ENCODE data around the gene ADAM19.

Gene ADAM19

DNA sequence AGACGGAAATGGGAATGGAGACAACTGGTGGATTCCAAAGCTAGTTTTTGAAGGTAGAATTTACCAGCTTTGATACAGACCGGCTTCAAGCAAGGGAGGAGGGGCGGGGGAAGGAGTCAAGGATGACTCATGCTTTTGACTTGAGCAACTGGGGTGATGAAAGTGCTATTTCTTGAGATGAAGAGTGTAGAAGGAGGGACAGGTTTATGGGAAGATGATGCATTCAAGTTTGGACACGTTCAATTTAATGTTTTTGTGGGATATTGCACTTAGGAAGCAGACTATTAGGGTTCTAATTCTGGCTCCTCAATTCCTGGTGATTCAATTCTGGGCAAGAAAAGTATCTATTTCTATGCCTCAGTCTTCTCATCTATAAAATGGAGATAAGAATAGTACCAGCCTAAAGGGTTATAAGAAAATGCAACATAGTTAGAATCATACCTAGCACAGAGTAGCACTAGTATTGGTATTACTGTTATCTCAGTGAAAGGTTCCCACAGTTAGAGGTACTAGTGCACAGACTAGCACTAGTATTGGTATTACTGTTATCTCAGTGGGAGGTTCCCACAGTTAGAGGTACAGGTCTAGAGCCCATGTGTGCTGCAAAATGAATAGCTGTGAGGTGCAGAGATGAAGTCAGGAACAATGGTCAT lies 110.9 kb downstream of the ADAM19 start:
- peak; percentile 37 to 62 for DNase-seq (ENCODE audit: low read depth in 2 of 2)

DNA sequence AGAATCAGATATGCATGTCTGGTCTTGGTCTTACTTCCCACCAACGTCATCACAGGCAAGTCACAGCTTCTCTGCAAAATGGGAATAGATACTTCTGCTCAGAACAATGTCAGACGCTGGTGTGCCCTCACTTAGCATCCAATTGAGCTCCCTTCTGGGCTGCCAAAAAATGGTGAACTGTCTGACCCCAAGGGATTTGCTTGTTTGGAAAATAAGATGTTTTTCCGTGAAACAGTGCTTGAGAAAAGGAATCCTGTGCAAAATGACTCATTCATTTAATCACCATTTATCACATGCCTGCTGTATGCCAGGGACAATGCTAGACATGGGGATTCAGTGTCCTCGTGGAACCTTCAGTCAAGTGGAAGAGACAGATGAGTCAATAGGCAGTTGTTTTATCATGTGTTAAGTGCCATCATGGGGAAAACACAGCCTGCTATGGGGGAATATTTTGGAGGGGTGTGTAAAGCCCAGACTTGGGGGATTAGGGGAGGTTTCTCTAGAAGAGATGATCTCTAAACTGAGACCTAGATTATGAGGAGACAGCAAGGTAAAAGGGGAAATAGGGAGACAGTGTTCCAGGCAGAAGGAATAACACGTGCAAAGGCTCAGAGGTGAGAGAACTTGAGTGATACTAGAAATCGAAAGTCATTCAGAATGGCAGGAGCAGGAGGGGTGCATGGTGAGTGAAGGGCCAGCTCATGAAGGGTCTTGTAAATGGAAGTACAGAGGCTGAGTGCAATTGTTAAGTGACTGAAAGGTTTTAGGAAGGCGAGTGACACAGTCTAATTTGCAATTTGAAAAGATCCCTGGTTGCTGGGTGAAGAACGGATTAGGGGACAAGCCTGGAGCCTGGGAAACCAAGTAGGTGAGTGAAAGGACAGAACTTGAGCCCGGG lies 111.7 kb downstream of the ADAM19 start:
- DNase-seq (ENCODE audit: low read depth in 2 of 2) = no peak

DNA sequence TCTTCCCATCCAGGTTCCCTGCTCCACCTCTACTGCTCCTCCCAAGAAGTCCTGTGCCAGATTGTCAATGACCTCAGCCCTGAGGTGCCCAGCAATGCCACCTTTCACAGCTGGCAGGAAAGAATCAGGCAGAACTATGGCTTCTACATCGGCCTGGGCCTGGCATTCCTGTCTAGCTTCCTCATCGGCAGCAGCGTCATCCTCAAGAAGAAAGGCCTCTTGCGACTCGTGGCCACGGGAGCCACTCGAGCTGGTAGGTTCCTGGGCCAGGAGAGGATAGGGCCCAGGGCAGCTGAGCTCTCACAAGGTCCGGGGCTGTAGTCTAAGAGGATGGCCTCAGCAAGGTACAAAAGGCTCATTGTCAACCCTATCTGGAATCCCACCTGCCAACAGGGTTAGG lies 112.5 kb downstream of the ADAM19 start:
- no peak for DNase-seq (ENCODE audit: low read depth in 2 of 2)

DNA sequence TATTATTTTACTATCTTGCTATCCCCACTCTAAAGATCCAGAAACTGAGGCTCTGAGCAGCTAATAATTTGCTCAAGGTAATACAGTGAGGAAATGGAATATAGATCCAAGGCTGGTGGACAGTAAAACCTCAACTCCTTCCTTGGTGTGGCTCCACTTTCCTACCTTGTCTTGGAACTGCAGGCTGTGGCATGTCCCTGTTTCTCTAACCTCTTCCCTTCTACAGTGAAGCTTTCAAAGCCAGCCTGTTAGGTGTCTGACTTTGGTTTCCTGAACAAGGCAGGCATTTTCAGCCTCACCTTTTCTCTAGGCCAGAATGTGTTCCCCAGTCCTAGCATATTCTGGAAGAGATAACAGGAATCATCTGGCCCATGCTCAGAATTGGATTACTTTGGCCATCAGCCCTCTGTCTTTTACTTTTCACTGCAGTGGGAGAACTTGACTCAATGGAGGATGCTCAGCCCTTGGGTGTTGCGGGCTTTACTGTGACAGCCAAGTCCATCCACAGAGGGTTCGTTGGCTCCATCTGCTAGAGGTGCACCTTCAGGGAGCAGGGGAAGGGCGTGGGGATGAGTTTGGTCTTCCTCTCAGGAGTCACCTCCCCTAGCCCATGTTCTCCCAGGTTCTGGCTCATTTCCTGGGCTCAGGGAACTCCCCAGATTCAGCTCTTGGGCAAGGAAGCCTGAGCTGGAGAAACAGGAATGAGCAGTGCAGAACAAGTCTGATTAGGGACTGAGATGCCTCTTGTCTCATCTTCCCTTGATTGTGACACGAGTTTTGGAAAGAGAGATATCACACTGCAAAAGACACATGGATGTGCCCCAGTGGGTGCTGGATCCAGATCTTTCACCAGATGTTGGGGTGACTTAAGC lies 114.4 kb downstream of the ADAM19 start:
- DNase-seq (ENCODE audit: low read depth in 2 of 2) = no peak

DNA sequence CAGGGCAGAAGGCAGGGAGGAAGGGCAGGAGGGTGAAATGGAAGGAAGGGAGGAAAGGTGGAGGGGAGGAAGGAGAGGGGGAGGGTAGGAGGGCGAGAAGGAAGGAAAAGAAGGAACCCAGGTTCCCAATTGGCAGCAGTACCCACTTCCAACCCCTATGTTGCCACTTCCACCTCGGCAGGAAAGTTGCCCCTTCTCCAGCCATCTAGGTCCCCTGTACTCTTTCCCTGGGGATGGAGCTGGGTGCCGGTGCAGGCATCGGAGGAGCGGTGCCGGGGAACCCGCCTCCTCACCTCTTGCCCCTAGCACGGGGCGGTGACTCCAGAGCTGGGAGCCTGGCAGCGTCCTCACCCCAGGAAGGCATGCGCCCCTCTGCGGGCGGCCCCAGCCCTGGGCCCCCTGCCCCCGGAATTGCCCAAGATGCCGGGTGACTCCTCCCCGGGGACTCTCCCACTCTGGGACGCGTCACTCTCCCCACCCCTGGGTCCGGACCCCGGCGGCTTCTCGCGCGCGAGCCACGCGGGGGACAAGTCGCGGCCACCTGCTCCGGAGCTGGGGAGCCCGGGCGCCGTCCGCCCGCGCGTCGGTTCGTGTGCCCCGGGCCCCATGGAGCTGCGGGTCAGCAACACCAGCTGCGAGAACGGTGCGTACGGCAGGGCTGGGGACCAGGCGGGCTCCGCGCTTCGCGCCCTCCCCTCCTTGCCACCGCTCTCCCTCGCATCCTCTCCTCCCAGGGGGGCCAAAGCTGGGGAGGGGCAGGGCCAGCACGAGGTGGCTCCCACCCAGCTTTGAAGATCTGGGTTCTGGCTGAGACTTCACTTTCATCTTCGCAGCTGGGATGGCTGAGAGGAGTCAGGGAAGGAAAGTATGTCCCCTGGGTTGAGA lies 115.6 kb downstream of the ADAM19 start, which contains the start of gene NIPAL4:
TSS of gene NIPAL4 (plus strand) at position 499 of the 885 bp plus-strand sequence. CDS start at position 607, 108 bp downstream.
- DNase-seq (ENCODE audit: low read depth in 2 of 2) = peak; percentile 8 to 33

DNA sequence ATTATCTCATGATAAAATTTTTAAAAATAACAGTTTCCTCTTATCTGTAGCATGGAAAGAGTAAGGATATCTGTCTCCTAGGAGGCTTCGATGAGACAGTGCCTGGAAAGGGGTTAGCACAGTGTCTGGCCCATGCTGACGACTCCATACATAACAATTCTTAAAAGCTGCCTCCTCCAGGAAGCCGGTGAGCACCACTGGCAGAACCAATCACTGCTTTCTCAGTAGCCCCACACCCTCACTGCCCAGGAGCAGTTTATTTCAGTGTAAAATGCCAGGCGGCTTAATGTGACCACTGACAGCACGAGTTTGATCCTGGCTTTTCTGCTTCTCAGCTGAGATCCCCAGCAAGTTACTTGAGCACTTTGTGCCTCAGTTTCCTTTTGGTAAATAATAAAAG lies 116.7 kb downstream of the ADAM19 start:
- DNase-seq (ENCODE audit: low read depth in 2 of 2) = no peak

DNA sequence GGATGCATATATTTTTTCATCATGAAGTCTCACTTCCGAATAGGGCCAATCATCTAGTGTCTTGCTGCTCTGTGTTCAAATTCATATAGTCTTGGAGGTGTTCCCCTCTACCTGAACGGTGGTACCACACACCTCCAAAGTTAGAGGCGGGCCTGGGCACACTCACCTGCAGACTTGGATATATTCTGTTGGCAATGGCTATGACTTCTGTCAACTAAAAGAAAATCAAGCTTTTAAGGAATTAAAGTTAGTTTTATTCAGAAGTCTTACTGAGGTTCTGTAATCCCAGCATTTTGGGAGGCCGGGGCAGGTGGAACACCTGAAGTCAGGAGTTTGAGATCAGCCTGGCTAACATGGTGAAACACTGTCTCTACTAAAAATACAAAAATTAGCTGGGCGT lies 118.2 kb downstream of the ADAM19 start:
- DNase-seq (ENCODE audit: low read depth in 2 of 2) = no peak

DNA sequence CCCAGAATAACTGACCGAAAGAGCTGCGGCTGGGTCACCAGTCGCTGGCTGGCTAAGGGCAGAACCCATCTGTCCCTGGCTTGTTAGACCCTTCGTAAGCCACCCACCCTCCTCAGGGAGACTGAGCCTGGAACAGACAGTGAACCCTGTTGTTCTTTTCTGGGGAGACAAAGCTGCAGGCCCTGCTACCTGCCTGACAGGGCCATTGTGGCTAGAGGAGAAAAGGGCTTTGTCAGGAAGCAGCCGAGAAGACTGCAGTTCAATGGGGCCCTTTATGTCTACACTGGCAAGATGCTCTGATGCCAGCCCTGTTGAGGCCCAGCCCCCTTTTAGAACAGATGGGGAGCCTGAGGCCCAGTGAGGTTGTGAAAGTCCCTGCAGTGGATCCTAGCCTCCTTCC lies 119.3 kb downstream of the ADAM19 start:
- DNase-seq (ENCODE audit: low read depth in 2 of 2) = no peak

DNA sequence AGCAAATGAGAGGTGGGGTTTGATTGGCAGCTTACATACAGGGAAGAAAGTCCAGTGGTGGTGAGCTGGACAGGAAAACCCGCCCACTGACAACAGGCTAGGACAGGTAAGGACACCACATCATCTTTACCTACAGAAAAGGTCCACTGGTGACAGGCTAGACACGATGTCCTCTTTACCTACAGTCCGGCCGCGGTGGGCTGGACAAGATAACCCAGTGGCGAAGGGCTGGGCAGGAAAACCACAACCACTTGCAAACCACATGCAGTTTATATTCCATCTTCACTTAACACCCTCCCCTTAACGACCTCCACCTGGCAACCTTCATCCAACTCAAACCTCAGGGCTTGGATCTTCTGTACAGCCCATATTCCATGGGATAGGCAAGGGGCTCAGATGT lies 120.5 kb downstream of the ADAM19 start:
- DNase-seq (ENCODE audit: low read depth in 2 of 2) = no peak

DNA sequence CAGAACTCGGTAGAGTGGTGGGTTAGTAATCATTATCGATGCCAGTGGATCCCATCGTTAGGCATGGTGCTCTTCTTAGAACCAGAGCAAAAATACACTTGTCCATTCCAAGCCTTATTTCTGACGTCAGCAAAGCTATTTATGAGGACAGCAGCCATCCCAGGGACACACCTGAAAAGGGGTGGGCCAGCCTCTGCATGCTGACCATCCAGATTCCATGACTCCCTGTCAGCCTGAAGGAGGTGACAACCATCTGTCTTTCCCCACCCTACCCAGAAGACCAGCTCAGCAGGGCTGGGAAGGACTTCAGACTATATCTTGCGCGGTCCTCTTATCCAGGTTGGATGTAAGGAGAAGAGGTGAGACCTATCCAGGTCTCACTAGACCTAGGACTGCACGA lies 121.3 kb downstream of the ADAM19 start:
- no peak for DNase-seq (ENCODE audit: low read depth in 2 of 2)

DNA sequence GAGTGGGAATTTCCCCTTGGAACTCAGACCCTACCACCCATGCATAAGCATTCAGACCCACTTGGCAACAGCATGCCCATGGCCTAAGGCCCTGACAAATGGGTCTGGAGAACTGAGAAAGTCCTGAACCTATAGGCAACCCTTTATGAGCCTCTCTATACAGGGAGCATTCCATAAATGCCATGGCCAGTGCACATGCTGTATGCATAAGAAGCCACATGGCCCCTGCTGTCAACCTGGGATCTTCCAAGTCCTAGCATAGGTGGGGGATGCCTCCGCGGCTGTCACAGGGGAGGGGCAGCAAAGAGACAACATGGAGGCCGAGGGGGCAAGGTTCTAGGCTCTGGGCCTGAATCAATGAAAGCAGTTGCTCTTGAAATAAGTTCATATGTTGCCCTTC lies 123.8 kb downstream of the ADAM19 start:
- DNase-seq (ENCODE audit: low read depth in 2 of 2) = no peak

DNA sequence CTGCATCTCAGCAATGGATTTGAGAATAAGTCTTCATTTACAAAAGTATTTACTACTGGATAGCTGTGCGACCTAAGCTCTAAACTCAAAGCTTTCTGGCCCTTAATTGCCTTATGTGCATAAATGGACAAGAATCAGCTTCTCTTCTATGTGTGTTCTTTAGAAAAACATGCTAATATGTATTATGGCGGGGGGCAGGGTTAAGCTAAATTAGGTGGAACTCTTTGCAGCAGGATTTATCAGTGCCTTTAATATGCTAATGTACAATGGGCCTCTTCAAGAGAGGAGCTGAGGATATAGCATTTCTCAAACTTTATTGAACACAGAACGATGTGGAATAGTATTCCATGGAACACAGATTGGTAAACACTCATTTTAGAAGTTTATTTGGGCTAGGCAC lies 125.6 kb downstream of the ADAM19 start:
- DNase-seq (ENCODE audit: low read depth in 2 of 2) = no peak

DNA sequence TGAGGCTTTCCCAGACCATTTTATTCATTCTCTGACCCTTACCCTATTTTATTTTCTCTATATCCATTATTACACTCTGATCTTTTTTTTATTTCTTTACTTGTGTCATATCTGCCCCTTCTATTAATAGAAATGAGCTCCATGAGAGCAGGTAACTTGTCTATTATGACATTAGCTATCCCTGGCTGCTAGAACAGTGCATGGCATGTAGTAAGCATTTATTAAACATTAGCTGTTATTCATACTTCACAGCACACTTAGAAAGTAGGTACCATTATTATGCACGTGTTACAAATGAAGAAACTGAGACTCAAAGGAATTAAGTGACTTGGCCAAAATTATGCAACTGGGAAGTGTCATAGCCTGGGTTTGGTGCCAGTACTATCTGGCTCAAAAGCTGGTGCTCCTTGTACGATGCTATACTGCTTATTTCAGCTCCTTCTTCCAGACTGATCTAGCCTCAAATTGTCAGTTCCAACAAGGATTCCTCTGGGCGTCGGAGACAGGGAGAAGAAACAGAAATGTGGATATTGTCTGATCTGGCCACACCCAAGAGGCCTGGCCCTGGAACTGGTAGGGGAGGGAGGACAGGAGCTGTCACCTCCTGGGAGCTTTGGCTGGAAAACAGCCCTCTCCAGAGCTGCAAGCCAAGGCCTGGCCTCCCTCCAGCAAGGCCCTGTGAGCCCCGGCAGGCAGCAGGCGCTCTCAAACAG lies 126.4 kb downstream of the ADAM19 start:
- no peak for DNase-seq (ENCODE audit: low read depth in 2 of 2)

DNA sequence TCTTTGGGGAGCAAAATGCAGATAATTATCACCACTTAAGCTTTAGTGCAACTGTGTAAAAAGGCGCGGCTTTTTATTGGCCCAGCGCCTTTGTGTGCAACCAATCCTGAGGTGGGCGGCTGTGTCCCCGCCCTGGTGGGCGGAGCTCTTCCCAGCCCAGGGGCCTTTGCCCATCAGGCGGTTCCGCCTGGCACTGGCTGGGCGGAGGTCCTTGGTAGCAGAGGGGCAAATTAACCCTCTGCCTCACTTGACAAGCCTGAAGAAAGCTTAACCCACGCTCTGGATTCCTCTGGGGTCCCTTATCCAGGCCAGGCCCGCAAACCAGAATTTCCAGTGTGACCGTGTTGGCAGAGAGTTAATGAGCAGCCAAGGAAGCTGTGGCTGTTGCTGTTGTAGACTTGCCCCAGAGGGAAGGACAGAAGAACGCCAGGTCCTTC lies 128.4 kb downstream of the ADAM19 start:
- no peak for DNase-seq (ENCODE audit: low read depth in 2 of 2)

DNA sequence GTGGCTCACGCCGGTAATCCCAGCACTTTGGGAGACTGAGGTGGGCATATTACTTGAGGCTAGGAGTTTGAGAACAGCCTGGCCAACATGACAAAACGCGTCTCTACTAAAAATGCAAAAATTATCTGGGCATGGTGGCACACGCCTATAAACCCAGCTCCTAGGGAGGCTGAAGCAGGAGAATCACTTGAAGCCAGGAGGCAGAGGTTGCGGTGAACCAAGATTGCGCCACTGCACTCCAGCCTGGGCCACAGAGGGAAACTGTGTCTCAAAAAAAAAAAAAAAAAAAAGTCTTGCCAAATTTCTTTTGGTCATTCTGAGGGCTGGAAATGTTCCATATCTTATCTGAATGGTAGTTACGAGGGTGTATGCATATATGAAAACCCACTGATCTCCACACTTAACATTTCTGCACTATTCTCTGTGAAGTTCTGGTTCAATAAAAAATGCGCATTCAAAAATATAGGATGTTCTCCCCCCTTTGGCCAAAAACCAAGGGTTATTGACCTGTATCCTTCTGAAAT lies 129.1 kb downstream of the ADAM19 start:
- no peak for DNase-seq (ENCODE audit: low read depth in 2 of 2)

DNA sequence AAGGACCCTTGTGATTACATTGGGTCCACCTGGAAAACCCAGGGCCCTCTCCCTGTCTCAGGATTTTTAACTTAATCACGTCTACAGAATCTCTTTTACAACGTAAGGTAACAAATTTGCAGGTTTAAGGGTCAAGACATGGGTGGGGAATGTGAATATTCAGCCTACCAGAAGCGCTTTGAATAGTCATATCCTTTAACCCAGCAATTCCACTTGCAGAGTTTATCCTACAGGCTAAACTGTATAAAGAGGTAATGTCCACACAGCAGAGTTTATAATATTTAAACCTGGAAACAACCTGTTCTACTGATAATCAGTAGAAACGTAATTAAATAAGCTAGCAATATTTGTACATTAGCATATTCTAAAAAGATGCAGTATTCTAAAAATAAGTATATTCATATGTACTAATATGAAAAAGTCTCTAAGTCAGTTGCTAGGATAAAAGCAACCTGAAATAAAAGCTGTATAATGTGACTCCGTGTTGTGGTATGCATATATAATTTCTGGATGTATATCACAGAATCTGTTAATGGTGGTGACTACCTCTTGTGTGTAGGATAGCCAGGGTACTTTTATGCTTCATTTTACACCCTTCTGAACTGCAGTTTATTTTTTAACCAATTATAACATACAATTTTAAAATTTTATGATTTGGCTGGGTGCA lies 129.7 kb downstream of the ADAM19 start:
- DNase-seq (ENCODE audit: low read depth in 2 of 2) = no peak

DNA sequence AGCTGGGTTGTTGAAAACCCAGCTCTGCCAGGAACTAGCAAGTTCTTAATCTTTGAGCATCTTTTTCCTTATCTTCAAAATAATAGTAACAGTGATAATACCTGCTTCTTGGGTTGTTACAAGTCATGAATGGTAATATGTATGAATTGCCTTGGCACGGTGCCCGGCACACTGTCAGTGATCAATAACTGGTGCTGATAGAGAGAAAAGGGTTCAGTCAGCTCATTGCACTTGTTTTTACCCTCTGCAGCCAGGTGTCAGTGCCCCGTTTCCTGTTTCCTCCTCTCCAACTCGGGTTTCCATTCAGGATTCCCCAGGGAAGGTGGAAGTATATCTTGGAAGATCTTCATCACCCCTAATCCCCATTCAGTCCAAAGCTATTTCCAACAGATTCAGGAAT lies 131.4 kb downstream of the ADAM19 start:
- no peak for DNase-seq (ENCODE audit: low read depth in 2 of 2)

DNA sequence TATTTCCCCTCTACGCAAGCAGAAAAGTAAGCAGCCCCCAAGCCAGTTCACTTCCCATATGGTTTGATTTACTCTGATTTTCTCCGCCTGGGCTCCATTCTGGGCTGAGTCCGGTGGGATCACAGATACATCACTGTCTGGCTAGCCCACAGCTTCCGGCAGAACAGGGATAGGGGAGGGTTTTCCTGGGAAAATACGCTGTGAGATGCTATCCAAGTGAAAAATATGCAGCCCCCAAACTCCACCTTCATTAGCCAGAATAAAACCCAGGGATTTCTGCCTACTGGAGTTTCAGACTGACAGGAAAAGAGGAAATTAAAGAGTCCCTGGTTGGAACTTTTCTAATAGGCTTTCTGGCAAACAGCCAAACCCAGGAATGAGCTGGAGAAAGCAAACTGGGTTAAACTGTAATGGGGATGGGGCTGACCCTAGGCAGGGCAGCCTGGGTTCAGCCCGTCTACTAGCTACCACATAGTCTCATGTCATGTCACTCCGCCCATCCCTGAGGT lies 132.5 kb downstream of the ADAM19 start:
- DNase-seq (ENCODE audit: low read depth in 2 of 2) = no peak

DNA sequence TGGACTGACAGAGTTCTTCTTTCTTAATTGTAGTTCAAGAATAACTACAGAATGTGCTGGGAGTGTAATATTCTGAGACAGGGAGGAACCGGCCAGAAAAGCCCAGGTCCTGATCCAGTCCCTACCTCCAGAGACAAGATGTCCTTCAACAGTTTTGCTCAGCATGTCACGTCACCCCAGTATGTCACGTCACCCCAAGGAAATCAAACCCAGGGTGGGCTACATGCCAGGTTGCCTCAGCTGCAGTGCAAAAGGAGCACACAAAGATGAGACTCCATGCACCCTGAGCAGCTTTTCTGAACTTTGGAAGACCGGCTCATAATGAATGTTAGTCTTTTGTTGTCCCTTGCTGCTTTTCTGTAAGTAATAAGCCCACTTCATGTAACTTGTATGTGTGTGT lies 141.5 kb downstream of the ADAM19 start:
- DNase-seq (ENCODE audit: low read depth in 2 of 2) = no peak

All from stimulated activated CD8-positive, alpha-beta memory T cell treated with anti-CD3 and anti-CD28 coated beads, Interleukin-2, amount 100 ng/mL, for 48 hours (primary cell).